ENCODE results near the gene PRCP.
"Not testable (repeated sequence)": the region's sequence is repeated elsewhere in the genome, so short reads cannot be mapped to it uniquely, and the experiment has no call there.

PRCP gene

DNA sequence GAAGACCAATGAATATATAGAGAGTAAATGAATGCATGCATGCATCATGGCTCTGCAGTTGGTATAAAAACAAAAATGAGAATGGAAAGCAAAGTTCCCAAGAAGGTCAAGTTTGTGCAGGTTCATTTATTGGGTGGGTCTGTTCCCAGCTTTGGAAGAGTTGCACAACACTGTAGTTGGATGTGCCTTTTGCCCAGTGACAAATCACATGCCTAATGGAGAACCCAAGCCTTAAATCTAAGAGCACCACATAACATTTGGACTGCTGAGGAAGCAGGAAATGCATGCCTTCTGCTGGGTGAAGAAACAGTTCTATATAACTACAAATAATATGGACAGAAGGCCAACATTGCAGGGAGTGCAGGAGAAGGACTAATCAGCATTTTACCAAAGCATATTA is 30.6 kb downstream of the PRCP start:
- no peak for DNase-seq

GRCh38 chr11:82867495-82868082 is 32.6 kb downstream of the PRCP start:
- peak; percentile 31 for DNase-seq

GRCh38 chr11:82865841-82866240 is 34.4 kb downstream of the PRCP start:
- no peak for DNase-seq

- no peak for DNase-seq
Observed at GRCh38 chr11:82864268-82864667, 36.0 kb downstream of the PRCP start.

DNA sequence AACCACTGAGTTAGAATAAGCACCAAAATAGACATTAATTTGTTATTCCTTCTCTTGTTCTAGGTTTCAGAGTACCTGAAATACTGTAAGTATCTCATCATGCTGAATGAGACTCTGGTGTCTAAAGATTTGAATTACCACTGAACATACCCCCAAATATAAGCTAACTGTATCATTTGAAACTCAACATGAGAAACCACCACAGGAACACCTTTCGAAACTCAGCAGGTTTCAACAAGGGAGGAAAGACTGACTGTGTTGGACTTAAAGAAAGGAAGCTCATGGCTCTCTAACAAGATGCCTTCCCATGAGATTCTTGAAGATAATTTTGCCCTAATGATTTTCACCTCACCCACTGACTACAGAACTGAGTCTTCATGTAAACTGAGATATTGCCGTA is 37.0 kb downstream of the PRCP start:
- no peak for DNase-seq

DNA sequence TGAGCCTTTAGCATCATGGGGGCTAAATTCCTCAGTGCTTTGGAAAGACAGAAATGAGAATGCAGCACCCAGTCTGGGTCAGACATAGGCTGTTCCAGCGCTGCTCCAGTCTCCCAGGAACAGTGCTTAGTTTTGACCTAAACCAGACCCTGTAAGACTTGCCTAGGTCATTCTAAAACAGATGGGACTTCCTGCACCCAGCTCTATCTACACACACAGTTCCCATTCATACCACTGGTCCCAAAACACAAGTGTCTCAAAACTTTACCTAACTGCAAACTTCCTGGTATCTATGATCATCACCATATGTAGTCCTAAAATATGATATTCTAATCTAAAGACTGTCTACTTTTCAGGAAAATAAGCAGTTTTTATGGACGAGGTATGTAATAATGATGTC is 37.9 kb downstream of the PRCP start:
- DNase-seq = no peak

DNA sequence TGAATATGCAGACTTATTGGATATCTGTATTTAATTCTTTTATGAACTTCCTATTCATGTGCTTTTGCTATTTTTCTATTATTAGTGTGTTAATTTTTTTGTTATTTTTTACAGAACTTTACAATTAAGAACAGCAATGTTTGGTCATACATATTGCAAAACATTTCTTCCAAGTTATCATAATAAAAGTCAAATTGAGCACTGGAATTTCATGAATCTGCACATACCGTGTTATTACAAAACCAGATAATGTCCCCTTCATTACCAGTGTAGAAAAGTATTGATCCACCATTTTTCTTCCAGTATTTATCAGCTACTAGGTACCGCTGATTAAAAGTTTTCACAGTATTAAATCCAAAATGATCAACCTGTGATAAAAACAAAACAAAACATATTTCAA is 40.5 kb downstream of the PRCP start:
- DNase-seq = no peak

GRCh38 chr11:82858556-82859091 is 41.6 kb downstream of the PRCP start:
- DNase-seq = no peak

DNA sequence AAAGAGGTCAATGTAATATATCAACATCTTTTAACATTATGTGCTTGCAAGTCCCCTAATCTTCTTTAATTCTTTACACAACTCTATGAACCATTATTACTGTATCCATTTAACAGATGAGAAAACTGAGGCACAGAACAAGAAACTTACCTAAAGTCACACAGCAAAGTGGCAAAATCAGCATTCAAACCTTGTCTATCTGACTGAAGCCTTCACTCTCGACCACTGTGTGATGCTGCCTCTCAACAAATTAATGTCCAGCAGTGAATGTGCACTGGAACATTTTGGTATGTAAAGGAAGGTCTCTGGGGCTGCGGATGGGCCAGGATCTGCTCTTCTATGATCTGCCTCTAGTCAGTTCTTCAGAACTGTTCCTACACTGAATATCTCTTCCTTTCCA is 42.1 kb downstream of the PRCP start:
- no peak for DNase-seq

DNA sequence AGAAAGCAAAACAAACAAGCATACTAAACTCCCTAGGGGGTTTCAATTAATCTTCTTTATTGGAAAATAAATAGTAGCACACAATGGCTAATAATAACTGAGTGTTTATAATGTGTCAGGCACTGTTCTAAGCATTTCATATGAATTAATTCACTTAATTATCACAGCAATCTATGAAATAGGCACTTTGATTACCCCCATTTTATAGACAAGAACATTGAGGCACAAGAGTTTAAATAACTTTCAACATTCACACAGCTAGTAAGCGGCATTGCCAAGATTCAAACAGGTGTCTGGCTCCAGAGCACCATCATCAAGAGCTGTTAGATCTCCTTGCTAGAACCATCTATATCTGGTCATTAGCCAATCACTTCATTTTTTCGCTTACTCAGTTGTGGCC is 43.1 kb downstream of the PRCP start:
- no peak for DNase-seq

GRCh38 chr11:82855616-82856015 is 44.6 kb downstream of the PRCP start:
- no peak for DNase-seq

DNA sequence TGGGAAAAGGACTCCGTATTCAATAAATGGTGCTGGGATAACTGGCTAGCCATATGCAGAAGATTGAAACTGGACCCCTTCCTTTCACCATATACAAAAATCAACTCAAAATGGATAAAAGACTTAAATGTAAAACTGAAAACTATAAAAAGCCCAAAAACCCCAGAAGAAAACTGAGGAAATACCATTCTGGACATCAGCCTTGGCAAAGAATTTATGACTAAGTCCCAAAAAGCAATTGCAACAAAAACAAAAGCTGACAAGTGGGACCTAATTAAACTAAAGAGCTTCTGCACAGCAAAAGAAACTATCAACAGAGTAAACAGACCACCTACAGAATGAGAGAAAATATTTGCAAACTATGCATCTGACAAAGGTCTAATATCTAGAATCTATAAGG is 45.3 kb downstream of the PRCP start:
- DNase-seq = not testable (repeated sequence)

GRCh38 chr11:82854242-82854641 is 46.0 kb downstream of the PRCP start:
- no peak for DNase-seq

GRCh38 chr11:82848829-82849228 is 51.4 kb downstream of the PRCP start:
- no peak for DNase-seq

- DNase-seq = no peak
Observed at GRCh38 chr11:82845356-82846353, 54.6 kb downstream of the PRCP start.

DNA sequence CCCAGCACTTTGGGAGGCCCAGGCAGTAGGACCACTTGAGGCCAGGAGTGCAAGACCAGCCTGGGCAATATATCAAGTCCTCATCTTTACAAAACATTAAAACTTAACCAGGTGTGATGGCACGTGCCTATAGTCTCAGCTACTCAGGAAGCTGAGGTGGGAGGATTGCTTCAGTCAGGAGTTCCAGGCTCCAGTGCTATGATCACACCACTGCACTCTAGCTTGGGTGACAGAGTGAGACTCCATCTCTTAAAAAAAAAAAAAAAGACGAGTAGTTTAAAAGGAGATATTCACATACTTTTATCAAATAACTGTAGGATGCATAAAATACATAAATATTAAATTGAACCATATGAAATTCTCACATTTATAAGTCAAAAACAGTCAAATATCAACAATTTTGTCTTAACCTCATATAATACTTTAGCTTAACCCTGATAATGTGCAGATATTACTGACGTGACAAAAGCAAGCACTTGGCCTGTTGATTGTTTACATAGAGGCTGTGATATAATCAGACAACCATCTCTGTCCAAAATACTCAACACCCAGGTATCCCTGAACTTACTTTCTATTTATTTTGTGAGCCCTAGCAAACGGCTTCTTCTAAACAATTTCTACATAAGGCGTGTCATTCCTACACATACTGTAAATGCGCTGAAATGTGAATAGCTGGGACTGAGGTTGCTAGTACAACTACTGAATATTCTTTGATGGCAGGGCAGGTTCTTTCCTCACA is 57.0 kb downstream of the PRCP start:
- no peak for DNase-seq

DNA sequence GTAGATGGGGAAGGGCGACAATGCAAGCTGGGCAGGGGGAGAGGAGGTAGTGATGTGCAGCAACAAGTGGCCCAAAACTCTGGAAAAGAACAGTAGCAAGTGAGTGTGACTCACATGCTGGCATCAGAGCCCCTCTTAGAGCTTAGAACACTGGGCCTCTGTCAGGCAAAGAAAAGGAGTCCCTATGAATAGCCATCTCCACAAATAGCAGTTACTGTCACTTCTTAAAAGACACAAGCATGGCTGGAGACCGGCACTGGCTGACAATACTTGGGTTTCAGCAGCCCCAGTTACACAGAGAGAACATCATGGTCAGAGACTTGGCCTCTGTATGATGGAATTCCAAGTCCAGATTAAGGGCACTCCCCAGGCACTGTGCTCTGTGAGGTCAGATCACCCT is 58.2 kb downstream of the PRCP start:
- no peak for DNase-seq

DNA sequence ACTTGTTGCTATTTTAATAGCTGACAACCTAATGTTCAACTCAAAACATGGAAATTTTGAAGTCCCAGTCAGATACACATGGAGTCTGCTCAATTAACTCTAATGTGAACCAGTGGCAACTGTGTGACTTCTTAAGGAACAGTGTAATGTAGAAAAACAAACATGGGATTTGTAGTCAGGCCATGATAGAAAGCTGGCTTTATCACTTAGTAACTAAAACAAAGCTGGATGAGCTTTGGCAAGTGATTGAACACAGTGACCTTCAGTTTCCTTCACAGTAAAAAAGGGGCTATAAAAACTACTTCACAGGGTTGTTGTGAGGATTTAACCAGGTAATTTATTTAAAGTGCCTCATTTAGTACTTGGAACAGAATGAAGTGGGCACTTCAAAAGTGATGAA is 62.6 kb downstream of the PRCP start:
- no peak for DNase-seq

DNA sequence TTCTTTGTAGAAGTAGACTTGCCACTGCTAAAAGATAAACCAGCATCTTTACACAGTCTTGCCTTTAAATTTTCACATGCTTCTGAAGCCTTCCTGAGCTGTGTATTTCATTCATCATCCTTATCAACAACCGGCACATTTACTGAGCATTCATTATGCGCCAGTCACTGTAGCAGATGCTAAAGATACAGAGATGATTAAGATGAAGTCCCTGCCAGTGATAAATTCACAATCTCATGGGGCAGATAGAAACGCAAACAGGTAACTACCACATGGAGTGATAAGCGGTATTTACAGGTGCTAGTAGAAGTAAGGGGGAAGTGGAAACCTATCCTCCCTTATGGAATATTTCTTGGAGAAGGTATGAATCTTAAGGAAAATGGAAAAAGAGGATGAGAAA is 67.2 kb downstream of the PRCP start:
- DNase-seq = no peak

DNA sequence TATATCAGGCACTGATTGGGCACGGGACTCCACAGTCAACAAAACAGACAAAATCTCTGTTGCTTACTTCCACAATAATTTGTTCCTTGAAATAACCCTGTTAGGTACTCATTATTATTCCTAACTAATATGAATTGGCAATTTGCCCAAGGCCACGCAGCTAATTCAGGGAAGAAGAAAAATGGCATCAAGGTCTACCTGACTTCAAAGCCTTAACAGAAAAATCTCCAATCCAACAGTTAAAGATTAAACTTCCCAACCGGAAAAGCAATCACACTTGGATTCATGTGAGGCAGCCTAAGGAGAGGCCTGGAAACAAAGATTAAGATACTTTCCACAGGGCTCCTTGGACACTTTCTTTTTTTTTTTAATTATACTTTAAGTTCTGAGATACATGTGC is 68.9 kb downstream of the PRCP start:
- no peak for DNase-seq

- DNase-seq = no peak
Observed at GRCh38 chr11:82830746-82831145, 69.5 kb downstream of the PRCP start.

- no peak for DNase-seq
Observed at GRCh38 chr11:82829101-82829500, 71.1 kb downstream of the PRCP start.

GRCh38 chr11:82828472-82828871 is 71.8 kb downstream of the PRCP start:
- no peak for DNase-seq

DNA sequence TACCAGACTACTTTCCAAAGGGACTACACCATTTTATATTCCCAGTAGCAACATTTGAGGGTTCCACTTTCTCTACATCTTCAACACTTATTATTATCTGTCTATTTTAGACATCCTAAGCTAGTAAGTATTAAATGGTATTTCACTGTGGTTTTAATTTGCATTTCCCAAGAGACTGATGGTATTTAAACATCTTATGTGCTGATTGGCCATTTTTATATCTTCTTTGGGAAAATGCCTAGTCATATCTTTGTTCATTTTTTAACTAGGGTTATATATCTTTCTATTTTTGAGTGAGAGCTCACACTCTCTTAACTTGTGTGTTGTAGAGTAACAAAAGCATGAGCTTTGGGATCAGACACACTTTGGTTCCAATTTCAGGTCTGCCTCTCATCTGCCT is 73.7 kb downstream of the PRCP start:
- DNase-seq = no peak
